Neural cell (in vitro differentiated cells): ENCODE results near the gene PLEKHH2. TPM values are rescaled to one million over a fixed set of nuclear protein-coding genes. Genes with fewer than 3 reads are reported as not detected.

Source experiments
- H2AFZ ChIP-seq: fragments of 200-600, 300-800 bp; sonication (generic), shearing (Covaris generic); 2 replicates; pipeline ENCODE4 v1.6.0; 2014; ENCODE audit warnings: low read depth, mild to moderate bottlenecking, antibody characterized with exemption, low read length, moderate library complexity
- H3F3A ChIP-seq: fragments of 200-600 bp; shearing (Covaris generic); 2 replicates; pipeline ENCODE4 v1.6.1; 2016; ENCODE audit warnings: mild to moderate bottlenecking, moderate library complexity, mixed read lengths, antibody characterized with exemption, low read length; ENCODE audit not compliant: insufficient read depth, poor library complexity, severe bottlenecking
- H3K27ac ChIP-seq: fragments of 200-600, 300-800 bp; sonication (generic), shearing (Covaris generic); 2 replicates; pipeline ENCODE4 v1.5.1; 2014; ENCODE audit warnings: mild to moderate bottlenecking, low read length, moderate library complexity
- H3K27me3 ChIP-seq: fragments of 300-800, 200-600 bp; sonication (generic), shearing (Covaris generic); 2 replicates; pipeline ENCODE4 v1.6.0; 2014; ENCODE audit warnings: mild to moderate bottlenecking, low read depth, low read length, moderate library complexity; ENCODE audit not compliant: insufficient read depth
- H3K36me3 ChIP-seq: fragments of 300-800, 200-600 bp; sonication (generic), shearing (Covaris generic); 2 replicates; pipeline ENCODE4 v1.5.1; 2014; ENCODE audit warnings: mild to moderate bottlenecking, antibody characterized with exemption, low read length, moderate library complexity; ENCODE audit not compliant: insufficient read depth
- H3K4me2 ChIP-seq: fragments of 300-800, 200-600 bp; sonication (generic), shearing (Covaris generic); 2 replicates; pipeline ENCODE4 v1.6.0; 2014; ENCODE audit warnings: mild to moderate bottlenecking, low read length
- H3K4me3 ChIP-seq: fragments of 300-800, 200-600 bp; sonication (generic), shearing (Covaris generic); 2 replicates; pipeline ENCODE4 v1.5.1; 2014; ENCODE audit warnings: mild to moderate bottlenecking, low read length, moderate library complexity
- H3K79me2 ChIP-seq: fragments of 200-600 bp; shearing (Covaris generic); replicated peaks from 2 replicates; pipeline ENCODE4 v1.6.0; 2014; ENCODE audit warnings: mild to moderate bottlenecking, low read length, moderate library complexity; ENCODE audit not compliant: insufficient read depth
- H3K9ac ChIP-seq: fragments of 300-800, 200-600 bp; sonication (generic), shearing (Covaris generic); 2 replicates; pipeline ENCODE4 v1.6.1; 2016; ENCODE audit warnings: mild to moderate bottlenecking, low read length, mixed read lengths
- H3K9me2 ChIP-seq: fragments of 200-600 bp; shearing (Covaris generic); 2 replicates; pipeline ENCODE4 v1.6.1; 2016; ENCODE audit warnings: mild to moderate bottlenecking, low read length, mixed read lengths; ENCODE audit not compliant: insufficient read depth
- H3K9me3 ChIP-seq: fragments of 200-600, 300-800 bp; sonication (generic), shearing (Covaris generic); 2 replicates; pipeline ENCODE4 v1.6.1; 2016; ENCODE audit warnings: mild to moderate bottlenecking, mixed run types, low read length, moderate library complexity, mixed read lengths
- H4K20me1 ChIP-seq: fragments of 200-600 bp; shearing (Covaris generic); 2 replicates; pipeline ENCODE4 v1.6.1; 2016; ENCODE audit warnings: mild to moderate bottlenecking, mixed run types; ENCODE audit not compliant: insufficient read depth
- CTCF ChIP-seq: fragments of 450-650 bp; IDR thresholded peaks from 2 replicates; pipeline ENCODE4 v1.5.1; 2014; ENCODE audit warnings: antibody characterized with exemption, mild to moderate bottlenecking, moderate library complexity; ENCODE audit not compliant: poor library complexity, severe bottlenecking
- EP300 ChIP-seq: fragments of 450-650 bp; conservative IDR thresholded peaks from 2 replicates; pipeline ENCODE4 v1.6.1; 2014; ENCODE audit warnings: antibody characterized with exemption, mild to moderate bottlenecking, moderate library complexity; ENCODE audit not compliant: poor library complexity, severe bottlenecking
- EZH2 ChIP-seq: fragments of 200-600, 300-800 bp; shearing (Covaris generic), sonication (generic); IDR thresholded peaks from 2 replicates; pipeline ENCODE4 v1.6.1; 2014; ENCODE audit warnings: antibody characterized with exemption, low read length, borderline replicate concordance, mild to moderate bottlenecking; ENCODE audit not compliant: insufficient read depth, poor library complexity, severe bottlenecking
- MXI1 ChIP-seq: fragments of 450-650 bp; conservative IDR thresholded peaks from 2 replicates; pipeline ENCODE4 v1.6.1; 2014; ENCODE audit warnings: antibody characterized with exemption, mild to moderate bottlenecking; ENCODE audit not compliant: poor library complexity, severe bottlenecking
- POLR2AphosphoS5 ChIP-seq: IDR thresholded peaks from 2 replicates; pipeline ENCODE4 v1.6.1; 2012
- RAD21 ChIP-seq: fragments of 450-650 bp; conservative IDR thresholded peaks from 2 replicates; pipeline ENCODE4 v1.6.1; 2014; ENCODE audit warnings: antibody characterized with exemption, mild to moderate bottlenecking, moderate library complexity
- REST ChIP-seq: IDR thresholded peaks from 2 replicates; pipeline ENCODE4 v1.6.1; 2012; ENCODE audit warnings: borderline replicate concordance
- SMC3 ChIP-seq: fragments of 450-650 bp; conservative IDR thresholded peaks from 2 replicates; pipeline ENCODE4 v1.6.1; 2014; ENCODE audit warnings: antibody characterized with exemption, mild to moderate bottlenecking, moderate library complexity; ENCODE audit not compliant: poor library complexity
- TAF1 ChIP-seq: IDR thresholded peaks from 2 replicates; pipeline ENCODE4 v1.6.1; 2012; ENCODE audit warnings: low read depth
- polyA plus RNA-seq: library from polyadenylated mRNA; depleted of rRNA; stranded (reverse); fragments of >200 nt; gene quantifications from 2 replicates; pipeline ENCODE4 v1.2.3, GENCODE V29; 2014

Gene PLEKHH2
- polyA plus RNA-seq, 1 donor from 2014 or later: 0.50 TPM

- Histone ChIP-seq H4K20me1 (no peaks in the 10 kb centered on the region), H3K9me2 (no peaks in the 10 kb centered on the region), H2AFZ (no peak overlapping the region), H3K27me3 (no peaks in the 10 kb centered on the region), H3K4me2 (peak overlapping the region; percentile 1), H3K79me2 (no peaks in the 10 kb centered on the region), H3K4me3 (no peak overlapping the region), H3K36me3 (no peaks in the 10 kb centered on the region), H3K27ac (peak overlapping the region; percentile 60), H3K9ac (peak overlapping the region; percentile 21), H3F3A (no peaks in the 10 kb centered on the region), H3K9me3 (no peaks in the 10 kb centered on the region)
- peak; percentile 25 for TF ChIP-seq REST
- peak; percentile 93 for TF ChIP-seq EP300
- peak; percentile 43 for TF ChIP-seq POLR2AphosphoS5
- TF ChIP-seq CTCF: no peak
- TF ChIP-seq RAD21: no peak
Measured at GRCh38 chr2:43738257-43738656, 101.2 kb downstream of the PLEKHH2 start.

GRCh38 chr2:43743706-43744105, 106.6 kb downstream of the PLEKHH2 start:
- H4K20me1 ChIP-seq: no peaks in the 10 kb centered on the region
- no peaks in the 10 kb centered on the region for H3F3A ChIP-seq
- no peak overlapping the region for H3K4me2 ChIP-seq
- H3K36me3 ChIP-seq: no peaks in the 10 kb centered on the region
- no peak overlapping the region for H3K4me3 ChIP-seq
- no peak for TF ChIP-seq REST
- TF ChIP-seq SMC3: no peak
- TF ChIP-seq CTCF: no peak
- TF ChIP-seq RAD21: no peak
- TF ChIP-seq EP300: no peak
- TF ChIP-seq EZH2: no peak
- no peak for TF ChIP-seq MXI1
- no peak for TF ChIP-seq POLR2AphosphoS5
- no peak for TF ChIP-seq TAF1
- H3K27me3 ChIP-seq: no peaks in the 10 kb centered on the region
- no peaks in the 10 kb centered on the region for H3K9me2 ChIP-seq
- no peak overlapping the region for H2AFZ ChIP-seq
- no peaks in the 10 kb centered on the region for H3K9me3 ChIP-seq
- no peak overlapping the region for H3K9ac ChIP-seq
- no peak overlapping the region for H3K27ac ChIP-seq
- H3K79me2 ChIP-seq: no peaks in the 10 kb centered on the region
